Trophoblast cell (in vitro differentiated cells and primary cell): ENCODE data around the gene PACSIN2.
A peak's percentile ranks its signal among the peaks of the same experiment; 100 is the strongest.

Experiments used
- DNase-seq, 2 donors: peaks; one replicate each; pipeline ENCODE4 v3.0.0-alpha.2; 2016
- H2AFZ ChIP-seq: 2 replicates; pipeline ENCODE4 v1.6.1; 2013; ENCODE audit warnings: low read length, moderate library complexity, mild to moderate bottlenecking; ENCODE audit not compliant: insufficient read depth, poor library complexity
- H2AK5ac ChIP-seq: 2 replicates; pipeline ENCODE4 v1.6.1; 2013; ENCODE audit warnings: mild to moderate bottlenecking, low read length
- H2BK120ac ChIP-seq: 2 replicates; pipeline ENCODE4 v1.6.1; 2013; ENCODE audit warnings: low read length, mild to moderate bottlenecking, moderate library complexity; ENCODE audit not compliant: insufficient read depth, poor library complexity
- H2BK12ac ChIP-seq: 2 replicates; pipeline ENCODE4 v1.6.1; 2013; ENCODE audit warnings: mild to moderate bottlenecking, low read length, moderate library complexity
- H2BK5ac ChIP-seq: 2 replicates; pipeline ENCODE4 v1.6.1; 2013; ENCODE audit warnings: low read length, low read depth, moderate library complexity, mild to moderate bottlenecking; ENCODE audit not compliant: poor library complexity
- H3K14ac ChIP-seq: 2 replicates; pipeline ENCODE4 v1.6.1; 2013; ENCODE audit warnings: mild to moderate bottlenecking, low read length
- H3K18ac ChIP-seq: 2 replicates; pipeline ENCODE4 v1.6.1; 2013; ENCODE audit warnings: mild to moderate bottlenecking, low read length
- H3K23ac ChIP-seq: 2 replicates; pipeline ENCODE4 v1.6.1; 2013; ENCODE audit warnings: low read length
- H3K27ac ChIP-seq: 2 replicates; pipeline ENCODE4 v1.5.1; 2013; ENCODE audit warnings: low read depth, mild to moderate bottlenecking, inconsistent platforms, low read length, moderate library complexity
- H3K27me3 ChIP-seq: 2 replicates; pipeline ENCODE4 v1.6.1; 2013; ENCODE audit warnings: inconsistent platforms, mild to moderate bottlenecking, low read length, moderate library complexity; ENCODE audit not compliant: insufficient read depth
- H3K36me3 ChIP-seq, 2 experiments: 1 replicate in 1 of 2; 2 replicates in 1 of 2; pipeline ENCODE4 v1.6.1; 2013; ENCODE audit warnings: low read length in 2 of 2, mild to moderate bottlenecking in 2 of 2, moderate library complexity in 1 of 2; ENCODE audit not compliant: insufficient read depth in 2 of 2, control insufficient read depth in 1 of 2
- H3K4ac ChIP-seq: 2 replicates; pipeline ENCODE4 v1.6.1; 2013; ENCODE audit warnings: low read depth, mild to moderate bottlenecking, low read length, moderate library complexity
- H3K4me1 ChIP-seq, 2 experiments: 1 replicate in 1 of 2; 2 replicates in 1 of 2; pipeline ENCODE4 v1.6.1; 2013; ENCODE audit warnings: low read length in 2 of 2, mild to moderate bottlenecking in 2 of 2, moderate library complexity in 1 of 2; ENCODE audit not compliant: insufficient read depth in 2 of 2, control insufficient read depth in 1 of 2
- H3K4me2 ChIP-seq: 2 replicates; pipeline ENCODE4 v1.6.1; 2013; ENCODE audit warnings: inconsistent platforms, mild to moderate bottlenecking, low read length, moderate library complexity
- H3K4me3 ChIP-seq: 2 replicates; pipeline ENCODE4 v1.5.1; 2013; ENCODE audit warnings: mild to moderate bottlenecking, low read depth, low read length, inconsistent platforms
- H3K79me1 ChIP-seq: one replicate; pipeline ENCODE4 v1.6.1; 2013; ENCODE audit warnings: low read length
- H3K79me2 ChIP-seq: 2 replicates; pipeline ENCODE4 v1.6.1; 2013; ENCODE audit warnings: low read length, mild to moderate bottlenecking; ENCODE audit not compliant: control insufficient read depth, insufficient read depth, poor library complexity
- H3K9ac ChIP-seq: 2 replicates; pipeline ENCODE4 v1.6.1; 2013; ENCODE audit warnings: mild to moderate bottlenecking, low read length
- H3K9me3 ChIP-seq: 2 replicates; pipeline ENCODE4 v1.6.1; 2013; ENCODE audit warnings: low read depth, mild to moderate bottlenecking, control low read depth, inconsistent platforms, low read length; ENCODE audit not compliant: insufficient read depth
- H4K12ac ChIP-seq: 2 replicates; pipeline ENCODE4 v1.6.1; 2013; ENCODE audit warnings: low read depth, mild to moderate bottlenecking, low read length, moderate library complexity
- H4K8ac ChIP-seq: 2 replicates; pipeline ENCODE4 v1.6.1; 2013; ENCODE audit warnings: low read depth, mild to moderate bottlenecking, low read length, moderate library complexity
- H4K91ac ChIP-seq: one replicate; pipeline ENCODE4 v1.6.1; 2013; ENCODE audit warnings: low read depth, mild to moderate bottlenecking, low read length, moderate library complexity
- whole genome bisulfite sequencing: extraction: QIAGEN DNeasy Blood & Tissue Kit; methylation state at CpG from one replicate; pipeline ENCODE4 v1.1.7; 2013; ENCODE audit warnings: missing lambda C conversion rate; ENCODE audit not compliant: insufficient read length, insufficient coverage; ENCODE audit errors: extremely low coverage; 5-methylcytosine and 5-hydroxymethylcytosine counted together

Gene PACSIN2

GRCh38 chr22:42904050-42904449 is 110.9 kb downstream of the PACSIN2 start:
- H3K4me2 ChIP-seq, result no peak overlapping the region
- H3K27me3 ChIP-seq, result no peaks in the 10 kb centered on the region
- no peak overlapping the region for H3K18ac ChIP-seq
- H4K8ac ChIP-seq, result no peak overlapping the region
- H4K91ac ChIP-seq, result no peak overlapping the region
- H3K4me3 ChIP-seq, result no peak overlapping the region
- no CpG with 5 or more reads among the region's 12 CpGs for WGBS
- H3K79me2 ChIP-seq, result peaks cover 2% of the 10 kb centered on the region
- no peak overlapping the region for H3K4ac ChIP-seq
- H4K12ac ChIP-seq, result no peak overlapping the region
- no peaks in the 10 kb centered on the region for H3K4me1 ChIP-seq
- DNase-seq, result no peak
- H3K23ac ChIP-seq, result no peak overlapping the region
- H2AFZ ChIP-seq, result no peak overlapping the region
- no peak overlapping the region for H2BK5ac ChIP-seq
- H3K9me3 ChIP-seq, result no peaks in the 10 kb centered on the region
- no peak overlapping the region for H2BK12ac ChIP-seq
- no peak overlapping the region for H2BK120ac ChIP-seq
- H3K79me1 ChIP-seq, result no peaks in the 10 kb centered on the region
- H2AK5ac ChIP-seq, result no peak overlapping the region
- peaks cover 31 to 39% of the 10 kb centered on the region in 2 experiments for H3K36me3 ChIP-seq
- no peak overlapping the region for H3K27ac ChIP-seq
- no peak overlapping the region for H3K14ac ChIP-seq
- no peak overlapping the region for H3K9ac ChIP-seq

GRCh38 chr22:42902875-42903510 is 112.0 kb downstream of the PACSIN2 start:
- Histone ChIP-seq H3K27ac (no peak overlapping the region), H3K4me3 (no peak overlapping the region), H3K9ac (no peak overlapping the region), H4K12ac (no peak overlapping the region), H4K8ac (no peak overlapping the region), H3K36me3 (peaks cover 31 to 37% of the 10 kb centered on the region in 2 experiments), H2AFZ (no peak overlapping the region), H3K14ac (no peak overlapping the region), H3K4me2 (no peak overlapping the region), H3K23ac (no peak overlapping the region), H2AK5ac (no peak overlapping the region), H3K4me1 (no peaks in the 10 kb centered on the region), H3K4ac (no peak overlapping the region), H3K18ac (no peak overlapping the region), H2BK120ac (no peak overlapping the region), H3K9me3 (no peaks in the 10 kb centered on the region), H3K79me1 (no peaks in the 10 kb centered on the region), H3K79me2 (peaks cover 2% of the 10 kb centered on the region), H4K91ac (no peak overlapping the region), H3K27me3 (no peaks in the 10 kb centered on the region), H2BK12ac (no peak overlapping the region), H2BK5ac (no peak overlapping the region)
- no CpG with 5 or more reads among the region's 15 CpGs for WGBS
- DNase-seq, result peak; percentile 96

- H4K12ac ChIP-seq, result no peak overlapping the region
- no peak overlapping the region for H2AK5ac ChIP-seq
- peaks cover 23 to 30% of the 10 kb centered on the region in 2 experiments for H3K36me3 ChIP-seq
- H2BK5ac ChIP-seq, result no peak overlapping the region
- H3K4me1 ChIP-seq, result no peaks in the 10 kb centered on the region
- no peak overlapping the region for H3K4me2 ChIP-seq
- no peak overlapping the region for H4K91ac ChIP-seq
- no peak overlapping the region for H3K23ac ChIP-seq
- H3K18ac ChIP-seq, result peak overlapping the region; percentile 2
- H2BK12ac ChIP-seq, result no peak overlapping the region
- H3K79me1 ChIP-seq, result no peaks in the 10 kb centered on the region
- H3K4me3 ChIP-seq, result no peak overlapping the region
- peaks cover 2% of the 10 kb centered on the region for H3K79me2 ChIP-seq
- H3K9ac ChIP-seq, result no peak overlapping the region
- peak overlapping the region; percentile 2 for H3K4ac ChIP-seq
- H4K8ac ChIP-seq, result no peak overlapping the region
- no peaks in the 10 kb centered on the region for H3K9me3 ChIP-seq
- H3K27ac ChIP-seq, result no peak overlapping the region
- H3K27me3 ChIP-seq, result no peaks in the 10 kb centered on the region
- DNase-seq, result no peak
- H3K14ac ChIP-seq, result no peak overlapping the region
- H2BK120ac ChIP-seq, result no peak overlapping the region
- no peak overlapping the region for H2AFZ ChIP-seq
- no CpG with 5 or more reads among the region's 14 CpGs for WGBS
Measured at GRCh38 chr22:42901790-42902508, 113.0 kb downstream of the PACSIN2 start.

GRCh38 chr22:42897960-42898359 is 117.0 kb downstream of the PACSIN2 start:
- Histone ChIP-seq H3K4me2 (no peak overlapping the region), H2BK12ac (no peak overlapping the region), H2BK5ac (no peak overlapping the region), H2AK5ac (no peak overlapping the region), H3K23ac (no peak overlapping the region), H3K4ac (no peak overlapping the region), H4K91ac (no peak overlapping the region), H2BK120ac (no peak overlapping the region), H3K27me3 (no peaks in the 10 kb centered on the region), H3K27ac (no peak overlapping the region), H4K8ac (no peak overlapping the region), H3K4me1 (no peaks in the 10 kb centered on the region), H4K12ac (no peak overlapping the region), H3K79me2 (peaks cover 2% of the 10 kb centered on the region), H3K14ac (no peak overlapping the region), H3K79me1 (no peaks in the 10 kb centered on the region), H2AFZ (no peak overlapping the region), H3K18ac (no peak overlapping the region), H3K4me3 (no peak overlapping the region), H3K9ac (no peak overlapping the region), H3K9me3 (no peaks in the 10 kb centered on the region), H3K36me3 (peaks cover 19 to 34% of the 10 kb centered on the region in 2 experiments)
- no CpG with 5 or more reads among the region's 7 CpGs for WGBS
- DNase-seq, result no peak
